Measurements from ENCODE around the gene PAIP2B.

The PAIP2B gene

DNA sequence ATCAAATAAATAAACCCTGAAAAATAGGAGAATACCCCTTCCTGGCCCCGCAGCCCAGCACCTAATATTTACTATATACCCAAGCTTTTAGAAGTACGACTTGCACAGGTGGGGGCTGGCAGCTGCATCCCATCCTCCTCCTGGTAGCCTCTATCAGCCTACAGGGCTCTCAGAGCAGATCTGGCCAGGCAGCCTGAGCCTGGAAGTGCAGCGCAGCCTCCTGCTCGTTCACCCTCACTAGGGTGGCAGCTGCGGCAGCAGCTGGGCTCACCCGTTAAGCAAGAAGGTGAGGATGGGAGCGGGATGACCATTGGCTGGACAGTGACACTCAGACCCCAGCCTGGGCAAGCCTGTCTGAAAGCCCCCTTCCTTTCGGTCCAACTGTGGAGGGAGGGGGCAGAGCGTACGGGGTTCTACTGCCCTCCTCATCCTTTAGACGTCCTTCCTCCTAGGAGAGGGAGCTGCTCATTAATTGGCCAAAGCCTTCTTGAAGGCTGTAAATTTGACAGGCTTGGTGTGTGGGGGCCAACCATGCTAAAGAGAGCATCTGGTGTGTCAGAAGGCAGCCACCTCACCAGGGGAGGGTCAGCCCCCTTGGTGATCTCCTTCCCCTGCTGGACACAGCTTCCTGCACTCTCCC, 73.2 kb downstream of the PAIP2B start:
- DNase-seq (ENCODE audit: low spot score): no peak

GRCh38 chr2:71151620-71152019, 75.3 kb downstream of the PAIP2B start:
- DNase-seq (ENCODE audit: low spot score): no peak

DNA sequence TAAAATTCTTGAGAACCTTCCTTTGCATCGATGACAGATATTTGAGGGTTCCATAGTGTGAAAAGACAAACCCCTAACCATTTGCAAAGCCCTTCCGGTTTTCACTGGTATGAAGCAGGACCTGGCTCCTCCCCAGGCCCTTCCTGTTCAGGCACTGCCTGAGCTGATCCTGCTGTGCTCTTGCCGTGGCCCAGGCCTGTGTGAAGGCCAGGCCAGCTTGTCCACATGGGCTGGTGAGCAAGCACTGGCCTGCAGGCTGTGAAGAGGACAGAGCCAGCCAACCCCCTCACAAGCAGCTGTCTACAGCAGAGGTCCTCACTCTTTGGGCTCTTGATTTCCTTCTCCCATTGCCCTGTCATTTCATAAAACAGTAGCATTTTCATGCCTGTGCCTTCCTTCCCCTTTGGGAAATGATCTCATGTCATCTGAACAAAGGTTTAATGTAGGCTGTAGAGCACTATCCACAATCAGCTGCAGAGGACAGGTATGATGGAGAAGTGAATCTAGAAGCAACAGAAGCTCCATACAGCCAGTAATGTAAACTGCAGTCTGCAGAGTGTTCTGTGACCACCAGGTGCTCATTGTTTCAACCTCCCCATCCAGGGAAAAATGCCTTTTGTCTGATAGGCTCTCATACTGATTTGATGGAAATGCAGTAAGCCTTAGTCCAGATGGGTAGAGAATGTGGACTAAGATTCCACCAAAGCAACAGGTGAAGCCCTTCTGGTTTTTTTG, 76.7 kb downstream of the PAIP2B start:
- no peak for DNase-seq (ENCODE audit: low spot score)

- no peak for DNase-seq (ENCODE audit: low spot score)
Measured at GRCh38 chr2:71148506-71149063, 78.3 kb downstream of the PAIP2B start.

DNA sequence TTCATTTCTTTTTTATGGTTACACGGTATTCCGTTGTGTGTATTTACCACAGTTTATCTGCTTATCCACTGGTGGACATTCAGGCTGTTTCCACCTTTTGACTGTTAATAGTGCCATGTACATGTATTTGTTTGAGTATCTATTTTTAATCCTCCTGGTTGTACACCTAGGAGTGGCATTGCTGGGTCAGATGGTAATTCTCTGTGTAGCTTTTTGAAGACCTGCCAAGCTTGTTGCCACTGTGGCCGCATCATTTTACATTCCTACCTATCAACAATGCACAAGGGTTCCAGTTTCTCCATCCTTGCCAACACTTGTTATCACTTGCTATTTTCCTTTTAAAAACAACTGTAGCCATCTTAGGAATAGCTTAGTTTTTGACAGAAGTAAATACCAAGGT, 83.1 kb downstream of the PAIP2B start:
- DNase-seq (ENCODE audit: low spot score): no peak

- DNase-seq (ENCODE audit: low spot score): no peak
Measured at GRCh38 chr2:71136174-71136573, 90.7 kb downstream of the PAIP2B start.

DNA sequence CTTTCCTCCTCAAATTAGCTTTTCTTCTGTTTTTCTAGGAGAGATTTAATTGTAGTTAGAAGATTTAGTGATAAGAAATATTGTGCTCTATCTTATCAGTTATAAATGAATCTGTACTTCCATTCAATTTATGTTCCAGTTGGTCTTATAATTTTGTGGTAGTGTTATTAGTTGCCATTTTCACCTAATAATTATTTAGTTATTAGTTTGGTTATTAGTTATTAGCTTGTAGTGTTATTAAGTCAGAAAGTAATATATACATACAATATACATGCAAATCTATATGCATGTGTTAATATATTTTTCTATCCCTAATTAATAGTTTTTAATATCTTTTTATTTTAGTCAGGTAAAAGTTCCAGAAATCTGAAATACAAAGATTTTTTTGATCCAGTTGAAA, 93.3 kb downstream of the PAIP2B start:
- no peak for DNase-seq (ENCODE audit: low spot score)

All from AG08396 (cell line).